Adrenal gland (tissue), 12 donors: ENCODE data around the gene TPM2. TPM values are rescaled to one million over a fixed set of nuclear protein-coding genes. Genes with fewer than 3 reads are reported as not detected.

Experiments used
- DNase-seq, 7 donors: peaks; one replicate each; pipeline ENCODE4 v3.0.0-alpha.2; 2019 to 2020
- H3K27ac ChIP-seq, 5 donors: fragments of 200-600 bp; sonication (generic) in 4 of 5; 1 replicate in 3 of 5; 2 replicates in 2 of 5; pipeline versions ENCODE4 v1.5.1 to v1.8.0; 2016 to 2020; ENCODE audit warnings: mild to moderate bottlenecking in 1 of 5
- H3K27me3 ChIP-seq: fragments of 200-600 bp; 2 replicates; pipeline ENCODE4 v1.8.0; 2021
- H3K36me3 ChIP-seq, 2 donors: fragments of 200-600 bp; replicated peaks in 1 of 2; 1 replicate in 1 of 2; 2 replicates in 1 of 2; pipeline versions ENCODE4 v1.5.1 to v1.8.0; 2018 to 2022
- H3K4me1 ChIP-seq, 2 donors: fragments of 200-600 bp; replicated peaks in 1 of 2; 1 replicate in 1 of 2; 2 replicates in 1 of 2; pipeline versions ENCODE4 v1.5.1 to v1.8.0; 2018 to 2021
- H3K4me3 ChIP-seq, 4 donors: fragments of 200-600 bp; sonication (generic) in 3 of 4; one replicate each; pipeline ENCODE4 v1.5.1; 2016 to 2018
- H3K9me3 ChIP-seq, 3 donors: fragments of 200-600 bp; sonication (generic) in 1 of 3; replicated peaks in 1 of 3; 1 replicate in 2 of 3; 2 replicates in 1 of 3; pipeline versions ENCODE4 v1.5.1 to v1.8.0; 2016 to 2021
- CTCF ChIP-seq, 6 experiments: fragments of 450-650 bp in 4 of 6; fragments of 200-600 bp in 2 of 6; sonication (generic) in 1 of 6; IDR thresholded peaks; 1 replicate in 5 of 6; 2 replicates in 1 of 6; pipeline versions ENCODE4 v1.5.1 to v1.8.0; 2016 to 2021; ENCODE audit warnings: antibody characterized with exemption in 6 of 6, mild to moderate bottlenecking in 2 of 6, moderate library complexity in 1 of 6
- POLR2A ChIP-seq, 2 donors: fragments of 450-650 bp; IDR thresholded peaks; one replicate each; pipeline ENCODE4 v1.6.1; 2017; ENCODE audit warnings: antibody characterized with exemption in 2 of 2, mild to moderate bottlenecking in 2 of 2, moderate library complexity in 1 of 2
- WGBS, 4 donors: extraction: QIAGEN DNeasy Blood & Tissue Kit in 2 of 4; methylation state at CpG; one replicate each; pipeline versions ENCODE4 v1.1.5 to v1.1.7; 2013 to 2017; 5-methylcytosine and 5-hydroxymethylcytosine counted together
- intact Hi-C, 2 donors: fragments of 100-400 bp; cut with DNase I; formaldehyde crosslinking; loops; one replicate each; pipeline versions ENCODE4 v1.14.1 to v1.15.0; 2022 to 2023
- polyA plus RNA-seq, 3 donors: library from polyadenylated mRNA; stranded (reverse); fragments of 200-250 nt in 2 of 3; fragments of 350-450 nt in 1 of 3; fragmentation: Illumina TruSeq in 1 of 3; extraction: RNeasy Lipid Tissue Mini Kit (QIAGEN cat#74804) in 1 of 3; gene quantifications; one replicate each; pipeline ENCODE4 v1.2.3, GENCODE V29; 2013 to 2014
- total RNA-seq, 9 donors: library from RNA; depleted of rRNA in 4 of 9; stranded (reverse); fragments of >200 nt in 4 of 9; fragments of 120-200 nt in 1 of 9; fragmentation: NEBNext Ultra II Directional in 1 of 9; extraction: Animal tissue kit (Norgen Biotek cat#: 25700) in 1 of 9; gene quantifications; one replicate each; pipeline versions ENCODE4 v1.1.0 to v1.2.4, GENCODE V29; 2013 to 2023
- donor health status: healthy with polysubstance abuse.
- donor health status: Bipolar disorder and iron deficiency.
- donor health status: DM: yes; HTN: yes; CAD: no.
- donor health status: DM: no; HTN: no; CAD: no.
- donor health status: DM: no; HTN: no; CAD: no.
- donor health status: DM: yes; HTN: yes; CAD: no.

Gene TPM2
- total and polyA plus RNA-seq, 12 donors, result 188 to 1,472 (median 397) TPM

GRCh38 chr9:35674025-35674361 lies 15.7 kb downstream of the TPM2 start:
- 76 to 83% (median 80%) methylated on average over 1 to 3 of the region's 3 CpGs for WGBS, 4 donors
- no peak overlapping the region for H3K27ac ChIP-seq
- no peak for TF ChIP-seq CTCF (IDR thresholded peaks at IDR 0.05)
- no peak for TF ChIP-seq POLR2A (IDR thresholded peaks at IDR 0.05)

GRCh38 chr9:35673132-35674024 lies 16.3 kb downstream of the TPM2 start, which contains the start of gene CA9:
Gene CA9, plus strand, starts transcription at chr9:35673928. Its CDS starts 32 bp downstream, at chr9:35673960.
- DNase-seq, result peak in 3 of 7 donors; percentile 55 to 70 (median 60)
- Histone ChIP-seq H3K27ac (peak within 1 kb of the TSS in 1 of 5 donors; percentile 13), H3K4me1 (peaks cover 0 to 9% of the 10 kb centered on the region in 2 donors), H3K4me3 (no peak within 1 kb of the TSS), H3K9me3 (no peaks in the 10 kb centered on the region), H3K27me3 (no peaks in the 10 kb centered on the region), H3K36me3 (no peaks in the 10 kb centered on the region)
- TF ChIP-seq POLR2A (IDR thresholded peaks at IDR 0.05) (no peak), CTCF (IDR thresholded peaks at IDR 0.05) (no peak)
- 49 to 54% (median 51%) methylated on average over 2 to 10 of the region's 10 CpGs for WGBS, 4 donors
- intact Hi-C loops, result no loop called here

More at GRCh38 chr9:35674025-35674361, 15.7 kb downstream of the TPM2 start:
- Histone ChIP-seq H3K9me3 (no peaks in the 10 kb centered on the region), H3K36me3 (no peaks in the 10 kb centered on the region), H3K4me1 (peaks cover 0 to 9% of the 10 kb centered on the region in 2 donors), H3K4me3 (no peak overlapping the region), H3K27me3 (no peaks in the 10 kb centered on the region)
- DNase-seq, result no peak
- intact Hi-C loops, result no loop called here

- Histone ChIP-seq H3K36me3 (no peaks in the 10 kb centered on the region), H3K9me3 (no peaks in the 10 kb centered on the region), H3K4me1 (peaks cover 13 to 20% of the 10 kb centered on the region in 2 donors), H3K4me3 (no peak overlapping the region), H3K27ac (no peak overlapping the region), H3K27me3 (no peaks in the 10 kb centered on the region)
- TF ChIP-seq POLR2A (IDR thresholded peaks at IDR 0.05), result no peak
- TF ChIP-seq CTCF (IDR thresholded peaks at IDR 0.05), result no peak
- intact Hi-C loops, result no loop called here
- DNase-seq, result no peak
- WGBS, 4 donors, result 45 to 51% (median 50%) methylated on average over 6 of the region's 6 CpGs
These were observed 20.2 kb downstream of the TPM2 start for GRCh38 chr9:35669331-35670145.

- no peak overlapping the region for H3K4me3 ChIP-seq
- H3K27ac ChIP-seq, result no peak overlapping the region
- DNase-seq, result no peak
- 94 to 98% (median 97%) methylated on average over 3 of the region's 3 CpGs for WGBS, 4 donors
- H3K4me1 ChIP-seq, result peaks cover 12 to 14% of the 10 kb centered on the region in 2 donors
- no peaks in the 10 kb centered on the region for H3K27me3 ChIP-seq
- H3K9me3 ChIP-seq, result no peaks in the 10 kb centered on the region
- no peaks in the 10 kb centered on the region for H3K36me3 ChIP-seq
- intact Hi-C loops, result no loop called here
- TF ChIP-seq POLR2A (IDR thresholded peaks at IDR 0.05) (no peak), CTCF (IDR thresholded peaks at IDR 0.05) (no peak)
These were observed 21.8 kb downstream of the TPM2 start for GRCh38 chr9:35667939-35668338.
